Kidney (tissue), 14 donors: ENCODE data around the gene PSMD14. TPM values are rescaled to one million over a fixed set of nuclear protein-coding genes. Genes with fewer than 3 reads are reported as not detected.

Source experiments
- DNase-seq, 5 donors: peaks; one replicate each; pipeline ENCODE4 v3.0.0-alpha.2; 2013 to 2020
- FAIRE-seq: peaks from 2 replicates; lab custom pipeline; 2012; peaks lifted over from hg19 to GRCh38; lab: Jason Lieb, UNC
- H3K27ac ChIP-seq, 2 donors: one replicate each; pipeline ENCODE4 v1.7.0; 2013; ENCODE audit warnings: low read depth in 2 of 2, low read length in 2 of 2, inconsistent platforms in 1 of 2
- H3K27me3 ChIP-seq: one replicate; pipeline ENCODE4 v1.7.1; 2013; ENCODE audit warnings: low read length, inconsistent platforms; ENCODE audit not compliant: control insufficient read depth, insufficient read depth
- H3K36me3 ChIP-seq, 3 donors: one replicate each; pipeline versions ENCODE4 v1.7.0 to v1.7.1; 2013; ENCODE audit warnings: low read length in 3 of 3, control low read depth in 1 of 3, inconsistent platforms in 1 of 3; ENCODE audit not compliant: insufficient read depth in 3 of 3, control insufficient read depth in 2 of 3
- H3K4me1 ChIP-seq, 3 donors: one replicate each; pipeline versions ENCODE4 v1.7.0 to v1.7.1; 2013; ENCODE audit warnings: low read length in 3 of 3, inconsistent platforms in 1 of 3, low read depth in 1 of 3; ENCODE audit not compliant: control insufficient read depth in 2 of 3, insufficient read depth in 2 of 3
- H3K4me3 ChIP-seq, 3 donors: one replicate each; pipeline versions ENCODE4 v1.7.0 to v1.8.1; 2013; ENCODE audit warnings: low read length in 3 of 3, control low read depth in 1 of 3, inconsistent platforms in 1 of 3
- H3K9ac ChIP-seq, 3 donors: one replicate each; pipeline versions ENCODE4 v1.7.0 to v1.7.1; 2013; ENCODE audit warnings: low read length in 3 of 3, control low read depth in 1 of 3, inconsistent platforms in 1 of 3
- H3K9me3 ChIP-seq, 3 donors: one replicate each; pipeline versions ENCODE4 v1.7.0 to v1.7.1; 2013; ENCODE audit warnings: low read length in 3 of 3, control low read depth in 1 of 3, inconsistent platforms in 1 of 3; ENCODE audit not compliant: control insufficient read depth in 2 of 3, insufficient read depth in 1 of 3
- CTCF ChIP-seq: IDR thresholded peaks from 3 replicates; pipeline ENCODE4 v1.5.1; 2012; ENCODE audit warnings: mild to moderate bottlenecking, moderate library complexity, borderline replicate concordance; ENCODE audit not compliant: insufficient read depth; ENCODE audit errors: extremely low read depth
- intact Hi-C: fragments of 100-400 bp; cut with DNase I; formaldehyde crosslinking; loops from one replicate; pipeline ENCODE4 v1.11.1; 2022
- polyA plus RNA-seq: library from polyadenylated mRNA; stranded (reverse); fragments of 350-450 nt; fragmentation: Illumina TruSeq; extraction: RNeasy Lipid Tissue Mini Kit (QIAGEN cat#74804); gene quantifications from one replicate; pipeline ENCODE4 v1.2.3, GENCODE V29; 2014; ENCODE audit warnings: low read depth, low replicate concordance; ENCODE audit not compliant: insufficient read depth
- total RNA-seq: library from RNA; stranded (reverse); fragmentation: NEBNext Ultra II Directional; extraction: Animal tissue kit (Norgen Biotek cat#: 25700); gene quantifications from one replicate; pipeline ENCODE4 v1.2.1, GENCODE V29; 2021
- donor health status: control.
- donor health status: control.
- donor health status: control.
- donor health status: control.
- donor health status: control.
- donor health status: DM: yes; HTN: yes; CAD: no.
- donor health status: Normal renal cell carcinoma (clear cell type).

PSMD14 gene
- total and polyA plus RNA-seq, 2 donors from 2014 or later: 41.0 to 55.8 TPM

DNA sequence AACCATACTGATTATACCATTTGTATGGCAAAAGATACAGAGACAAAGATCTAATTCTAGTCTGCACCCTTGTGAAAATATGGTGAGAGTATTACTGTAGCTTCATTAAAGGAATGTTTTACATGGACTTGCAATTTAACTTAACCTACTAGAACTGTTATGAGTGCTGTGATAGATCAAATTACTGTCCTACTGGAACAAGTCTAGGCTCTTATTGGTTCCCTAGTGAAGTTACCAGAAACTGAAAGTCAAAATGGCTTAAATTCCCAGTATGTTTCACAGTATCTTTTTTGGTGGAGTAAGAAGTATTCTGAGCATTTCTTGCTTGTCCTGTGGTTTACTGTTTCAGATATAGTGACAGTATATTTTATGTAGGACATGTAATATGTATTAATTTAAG is 104.1 kb downstream of the PSMD14 start:
- intact Hi-C loops: no loop called here
- peaks cover 33% of the 10 kb centered on the region for H3K27me3 ChIP-seq
- H3K9ac ChIP-seq: no peak overlapping the region
- no peak for DNase-seq
- no peak overlapping the region for H3K27ac ChIP-seq
- FAIRE-seq: no peak
- H3K4me3 ChIP-seq: no peak overlapping the region
- TF ChIP-seq CTCF: no peak
- no peaks in the 10 kb centered on the region for H3K36me3 ChIP-seq
- no peaks in the 10 kb centered on the region for H3K9me3 ChIP-seq
- peaks cover 0 to 4% (median 0%) of the 10 kb centered on the region in 3 donors for H3K4me1 ChIP-seq

DNA sequence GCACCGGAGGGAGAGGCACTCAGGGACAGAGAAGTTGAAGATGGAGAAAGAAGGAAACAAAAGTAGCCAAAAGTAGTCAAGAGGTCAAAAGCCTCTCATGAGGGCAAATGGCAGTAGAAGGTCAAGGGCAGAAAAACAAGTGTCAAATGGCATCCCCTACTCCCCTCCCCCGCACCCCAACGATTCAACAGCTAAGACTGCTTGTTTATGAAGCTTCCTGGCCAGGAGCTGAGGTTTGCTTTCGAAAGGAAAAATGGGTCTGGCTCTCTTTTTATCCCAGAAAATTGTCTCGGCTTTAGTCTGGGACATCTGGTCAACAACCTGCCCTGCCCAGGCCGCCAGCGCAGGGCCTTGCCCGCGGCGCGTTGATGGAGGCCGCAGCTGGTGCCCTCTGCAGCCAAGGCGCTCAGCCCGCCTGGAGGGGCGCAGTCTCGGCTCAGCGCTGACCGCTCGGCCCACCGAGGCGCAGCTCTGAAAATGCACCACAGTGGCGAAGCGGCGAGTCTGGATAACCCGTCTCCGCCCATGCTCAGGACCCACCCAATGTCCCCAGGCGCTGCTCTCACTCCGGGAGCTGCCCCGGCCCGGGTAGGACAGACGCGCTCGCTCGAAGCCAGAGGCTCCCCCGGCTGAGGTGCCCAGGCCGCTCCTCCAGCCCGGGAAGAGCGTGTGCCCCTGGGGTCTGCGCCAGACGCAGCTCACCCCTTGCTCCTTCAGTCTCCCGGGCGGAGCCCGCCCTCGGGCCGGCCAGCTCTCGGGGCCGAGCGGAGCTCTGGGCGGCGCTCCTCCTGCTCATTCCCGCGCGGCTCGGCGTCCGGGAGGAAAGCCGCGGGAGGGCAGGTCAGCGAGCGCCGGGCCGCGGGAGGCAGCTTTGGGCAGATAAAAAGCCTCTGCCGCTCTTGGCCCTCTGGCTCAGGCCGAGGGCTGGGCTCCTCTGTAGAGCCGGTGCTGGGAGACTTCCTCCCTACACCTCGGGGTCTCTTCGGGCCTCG is 106.1 kb downstream of the PSMD14 start:
- no peaks in the 10 kb centered on the region for H3K9me3 ChIP-seq
- DNase-seq: peak; percentile 58 to 73 (median 66)
- H3K36me3 ChIP-seq: no peaks in the 10 kb centered on the region
- H3K9ac ChIP-seq: no peak overlapping the region
- no peak for TF ChIP-seq CTCF
- H3K27ac ChIP-seq: no peak overlapping the region
- no peak for FAIRE-seq
- intact Hi-C loops: no loop called here
- H3K4me3 ChIP-seq: peak overlapping the region in 2 of 3 donors; percentile 6 to 45
- H3K4me1 ChIP-seq: peaks cover 0 to 7% (median 0%) of the 10 kb centered on the region in 3 donors
- peaks cover 52% of the 10 kb centered on the region for H3K27me3 ChIP-seq

GRCh38 chr2:161415034-161415986 is 107.1 kb downstream of the PSMD14 start:
- H3K4me1 ChIP-seq: peaks cover 0 to 7% (median 0%) of the 10 kb centered on the region in 3 donors
- no peaks in the 10 kb centered on the region for H3K36me3 ChIP-seq
- H3K27ac ChIP-seq: no peak overlapping the region
- no peak for FAIRE-seq
- no peak overlapping the region for H3K9ac ChIP-seq
- TF ChIP-seq CTCF: no peak
- peak overlapping the region in 1 of 3 donors; percentile 45 for H3K4me3 ChIP-seq
- intact Hi-C loops: no loop called here
- no peaks in the 10 kb centered on the region for H3K9me3 ChIP-seq
- DNase-seq: peak in 4 of 5 donors; percentile 29 to 46 (median 37)
- peaks cover 61% of the 10 kb centered on the region for H3K27me3 ChIP-seq
